Astrocyte (in vitro differentiated cells and primary cell): Measurements from ENCODE around the gene ETV3. TPM values are rescaled to one million over a fixed set of nuclear protein-coding genes. Genes with fewer than 3 reads are reported as not detected.
A peak's percentile ranks its signal among the peaks of the same experiment; 100 is the strongest.

Experiments
- DNase-seq: peaks from one replicate; pipeline ENCODE4 v3.0.0-alpha.2; 2010; ENCODE audit warnings: low read depth
- FAIRE-seq: peaks from 2 replicates; lab custom pipeline; 2011; peaks lifted over from hg19 to GRCh38; lab: Jason Lieb, UNC
- H2AFZ ChIP-seq: 2 replicates; pipeline ENCODE4 v1.6.0; 2012; ENCODE audit warnings: low read depth, low read length, inconsistent platforms
- H3K27ac ChIP-seq: 2 replicates; pipeline ENCODE4 v1.5.1; 2011; ENCODE audit warnings: low read depth, low read length, inconsistent platforms
- H3K27me3 ChIP-seq: 2 replicates; pipeline ENCODE4 v1.6.0; 2011; ENCODE audit warnings: low read length, inconsistent platforms; ENCODE audit not compliant: insufficient read depth
- H3K36me3 ChIP-seq: 2 replicates; pipeline ENCODE4 v1.5.1; 2011; ENCODE audit warnings: low read length, inconsistent platforms; ENCODE audit not compliant: insufficient read depth
- H3K4me1 ChIP-seq: 2 replicates; pipeline ENCODE4 v1.5.1; 2011; ENCODE audit warnings: low read length, inconsistent platforms; ENCODE audit not compliant: insufficient read depth
- H3K4me2 ChIP-seq: 2 replicates; pipeline ENCODE4 v1.6.0; 2012; ENCODE audit warnings: low read length, inconsistent platforms
- H3K4me3 ChIP-seq: 2 replicates; pipeline ENCODE4 v1.5.1; 2011; ENCODE audit warnings: low read depth, mild to moderate bottlenecking, low read length, inconsistent platforms; ENCODE audit not compliant: insufficient read depth
- H3K79me2 ChIP-seq: 2 replicates; pipeline ENCODE4 v1.6.0; 2012; ENCODE audit warnings: mild to moderate bottlenecking, low read length, inconsistent platforms; ENCODE audit not compliant: insufficient read depth
- H3K9ac ChIP-seq: 2 replicates; pipeline ENCODE4 v1.6.0; 2012; ENCODE audit warnings: mild to moderate bottlenecking, low read length, inconsistent platforms
- H3K9me3 ChIP-seq: 2 replicates; pipeline ENCODE4 v1.5.1; 2012; ENCODE audit warnings: low read depth, mild to moderate bottlenecking, low read length, inconsistent platforms; ENCODE audit not compliant: insufficient read depth
- H4K20me1 ChIP-seq: 2 replicates; pipeline ENCODE4 v1.6.0; 2012; ENCODE audit warnings: low read length, inconsistent platforms; ENCODE audit not compliant: insufficient read depth
- H3K27ac Mint-ChIP-seq: one replicate; pipeline ENCODE4 v1.8.0; 2021; ENCODE audit warnings: mild to moderate bottlenecking, mixed read lengths; ENCODE audit not compliant: unreplicated experiment
- H3K27me3 Mint-ChIP-seq: one replicate; pipeline ENCODE4 v1.8.0; 2021; ENCODE audit warnings: low read depth, mixed read lengths; ENCODE audit not compliant: unreplicated experiment
- H3K36me3 Mint-ChIP-seq: one replicate; pipeline ENCODE4 v1.8.0; 2021; ENCODE audit warnings: low read depth, mixed read lengths; ENCODE audit not compliant: unreplicated experiment
- H3K4me1 Mint-ChIP-seq: one replicate; pipeline ENCODE4 v1.8.0; 2021; ENCODE audit warnings: low read depth, mixed read lengths; ENCODE audit not compliant: unreplicated experiment
- H3K4me3 Mint-ChIP-seq: one replicate; pipeline ENCODE4 v1.8.0; 2021; ENCODE audit warnings: mild to moderate bottlenecking, moderate library complexity, mixed read lengths; ENCODE audit not compliant: unreplicated experiment
- H3K9me3 Mint-ChIP-seq: one replicate; pipeline ENCODE4 v1.8.0; 2021; ENCODE audit warnings: mild to moderate bottlenecking, mixed read lengths; ENCODE audit not compliant: unreplicated experiment
- EZH2 ChIP-seq: IDR thresholded peaks from 2 replicates; pipeline ENCODE4 v1.6.1; 2012; ENCODE audit warnings: mild to moderate bottlenecking, low read length, inconsistent platforms; ENCODE audit not compliant: insufficient read depth
- total RNA-seq: library from RNA; stranded (reverse); gene quantifications from 2 replicates; pipeline ENCODE4 v1.2.1, GENCODE V29; 2021
- TF ChIP-seq, protein P1 (sequence below): IDR thresholded peaks from 2 replicates; pipeline ENCODE4 v1.5.1; 2011; ENCODE audit warnings: low read depth, mild to moderate bottlenecking, inconsistent platforms, low read length, moderate library complexity; ENCODE audit not compliant: insufficient read depth

ETV3 gene
- total RNA-seq, 1 donor from 2014 or later = 37.5 TPM

DNA sequence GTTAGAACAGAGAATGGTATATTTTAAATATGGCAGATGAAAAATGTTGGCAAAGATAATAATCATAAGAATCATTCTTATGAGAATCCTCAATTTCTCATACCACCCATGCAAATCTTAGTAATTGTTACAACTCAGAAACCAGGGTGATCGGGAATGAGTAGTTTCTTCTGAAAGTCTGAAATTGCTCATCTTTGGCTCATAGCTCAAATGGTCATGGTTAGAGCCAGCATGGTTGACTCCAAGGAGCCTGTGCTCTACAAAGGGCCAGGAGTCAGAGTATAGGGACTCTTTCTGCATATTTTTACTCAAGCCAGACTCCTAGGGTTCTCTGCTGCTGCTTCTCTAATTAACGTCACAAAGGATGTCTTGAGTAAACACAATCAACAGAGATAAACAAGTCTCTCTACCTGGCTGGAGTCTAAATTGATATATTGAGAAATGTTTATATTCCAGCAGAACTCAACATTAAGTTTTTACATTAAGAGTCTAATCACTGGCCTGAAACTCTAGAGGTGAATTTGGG is 1.9 kb upstream of the ETV3 start:
- DNase-seq = no peak
- Histone ChIP-seq H2AFZ (no peak overlapping the region), H3K4me2 (no peak overlapping the region), H4K20me1 (peaks cover 27% of the 10 kb centered on the region), H3K36me3 (peaks cover 10% of the 10 kb centered on the region), H3K27me3 (no peaks in the 10 kb centered on the region), H3K27ac (no peak overlapping the region), H3K9me3 (no peaks in the 10 kb centered on the region), H3K79me2 (peaks cover 29% of the 10 kb centered on the region), H3K4me3 (no peak overlapping the region), H3K9ac (no peak overlapping the region), H3K4me1 (peaks cover 18% of the 10 kb centered on the region)
- Mint-ChIP-seq H3K27ac (no peak overlapping the region), H3K4me1 (peaks cover 30% of the 10 kb centered on the region), H3K4me3 (no peak overlapping the region), H3K27me3 (no peaks in the 10 kb centered on the region), H3K36me3 (peaks cover under 1% of the 10 kb centered on the region), H3K9me3 (no peaks in the 10 kb centered on the region)
- TF ChIP-seq, protein P1, sequence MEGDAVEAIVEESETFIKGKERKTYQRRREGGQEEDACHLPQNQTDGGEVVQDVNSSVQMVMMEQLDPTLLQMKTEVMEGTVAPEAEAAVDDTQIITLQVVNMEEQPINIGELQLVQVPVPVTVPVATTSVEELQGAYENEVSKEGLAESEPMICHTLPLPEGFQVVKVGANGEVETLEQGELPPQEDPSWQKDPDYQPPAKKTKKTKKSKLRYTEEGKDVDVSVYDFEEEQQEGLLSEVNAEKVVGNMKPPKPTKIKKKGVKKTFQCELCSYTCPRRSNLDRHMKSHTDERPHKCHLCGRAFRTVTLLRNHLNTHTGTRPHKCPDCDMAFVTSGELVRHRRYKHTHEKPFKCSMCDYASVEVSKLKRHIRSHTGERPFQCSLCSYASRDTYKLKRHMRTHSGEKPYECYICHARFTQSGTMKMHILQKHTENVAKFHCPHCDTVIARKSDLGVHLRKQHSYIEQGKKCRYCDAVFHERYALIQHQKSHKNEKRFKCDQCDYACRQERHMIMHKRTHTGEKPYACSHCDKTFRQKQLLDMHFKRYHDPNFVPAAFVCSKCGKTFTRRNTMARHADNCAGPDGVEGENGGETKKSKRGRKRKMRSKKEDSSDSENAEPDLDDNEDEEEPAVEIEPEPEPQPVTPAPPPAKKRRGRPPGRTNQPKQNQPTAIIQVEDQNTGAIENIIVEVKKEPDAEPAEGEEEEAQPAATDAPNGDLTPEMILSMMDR = no peak
- no peak for TF ChIP-seq EZH2
- FAIRE-seq = no peak

DNA sequence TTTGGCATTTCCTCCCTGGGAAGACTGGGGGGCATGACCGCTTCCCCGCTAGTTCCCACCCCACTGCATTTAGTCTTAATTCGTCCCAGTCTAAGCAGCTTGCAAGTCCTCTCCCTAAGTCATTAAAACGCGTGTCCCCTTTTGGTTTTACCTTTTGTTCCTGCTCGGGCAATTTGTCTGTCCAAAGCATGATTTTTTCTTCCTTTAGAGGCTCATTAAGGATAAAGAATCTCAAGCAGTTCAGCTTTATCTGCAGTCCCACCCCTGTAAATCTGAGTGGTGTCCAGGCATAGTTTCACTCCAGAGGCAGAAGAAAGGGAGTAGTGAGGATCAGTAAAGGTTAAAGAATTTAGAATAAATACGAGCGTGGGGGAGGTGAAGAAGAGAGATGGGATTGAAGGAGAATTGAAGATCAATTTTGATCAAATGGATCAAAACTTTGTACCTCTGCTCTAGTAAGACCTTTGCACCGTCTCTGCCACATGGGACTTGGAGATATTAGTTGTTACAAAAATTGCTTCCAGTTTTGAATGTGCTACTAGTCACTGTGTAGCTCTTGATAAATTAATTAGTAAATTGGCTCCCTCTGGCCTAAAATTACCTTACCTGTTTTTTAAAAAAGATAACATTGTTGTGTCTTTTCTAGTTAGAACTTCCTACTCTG is 989 bp upstream of the ETV3 start:
- Histone ChIP-seq H3K4me2 (peak overlapping the region; percentile 99), H3K27ac (peak overlapping the region; percentile 95), H3K4me3 (peak overlapping the region; percentile 99), H3K36me3 (peaks cover 19% of the 10 kb centered on the region), H3K9ac (peak overlapping the region; percentile 99), H4K20me1 (peaks cover 36% of the 10 kb centered on the region), H3K79me2 (peaks cover 38% of the 10 kb centered on the region), H3K4me1 (peaks cover 18% of the 10 kb centered on the region), H3K27me3 (no peaks in the 10 kb centered on the region), H2AFZ (peak overlapping the region; percentile 80), H3K9me3 (no peaks in the 10 kb centered on the region)
- no peak for FAIRE-seq
- no peaks in the 10 kb centered on the region for H3K9me3 Mint-ChIP-seq
- TF ChIP-seq EZH2 = no peak
- TF ChIP-seq, protein P1 = no peak
- peaks cover 4% of the 10 kb centered on the region for H3K36me3 Mint-ChIP-seq
- DNase-seq = no peak
- no peaks in the 10 kb centered on the region for H3K27me3 Mint-ChIP-seq
- peak overlapping the region; percentile 89 for H3K27ac Mint-ChIP-seq
- H3K4me1 Mint-ChIP-seq = peaks cover 33% of the 10 kb centered on the region
- H3K4me3 Mint-ChIP-seq = peak overlapping the region; percentile 86
